HG02763 (cell line): Measurements from ENCODE around the gene PCDHA9.
"Not testable (repeated sequence)": the region's sequence is repeated elsewhere in the genome, so short reads cannot be mapped to it uniquely, and the experiment has no call there.

Source experiments
- ATAC-seq: cut with Tn5 transposase; IDR thresholded peaks from one replicate; pipeline ENCODE4 v1.9.1; 2021; ENCODE audit warnings: mild to moderate bottlenecking, moderate library complexity; ENCODE audit not compliant: unreplicated experiment

Gene PCDHA9

GRCh38 chr5:140848139-140849102 is at the start of gene PCDHA9:
TSS of gene PCDHA9 (plus strand) at chr5:140848382. CDS start at chr5:140848496, 114 bp downstream.
- not testable (repeated sequence) for ATAC-seq

- ATAC-seq = no peak
These were observed 47.2 kb upstream of the PCDHA9 start, which contains the start of gene PCDHA3 for GRCh38 chr5:140800816-140801493. TSS of gene PCDHA3 (plus strand) at chr5:140801057.

GRCh38 chr5:140801494-140801841 is 46.7 kb upstream of the PCDHA9 start:
- no peak for ATAC-seq

- not testable (repeated sequence) for ATAC-seq
These were observed 45.8 kb upstream of the PCDHA9 start for GRCh38 chr5:140802381-140802780.

GRCh38 chr5:140802781-140803271 is 45.4 kb upstream of the PCDHA9 start:
- ATAC-seq = no peak

GRCh38 chr5:140806834-140807775 is 41.1 kb upstream of the PCDHA9 start, which contains the start of gene PCDHA4:
TSS of gene PCDHA4 (plus strand) at chr5:140807068.
- no peak for ATAC-seq

- not testable (repeated sequence) for ATAC-seq
These were observed 39.8 kb upstream of the PCDHA9 start for GRCh38 chr5:140808241-140808888.

GRCh38 chr5:140808889-140809291 is 39.3 kb upstream of the PCDHA9 start:
- ATAC-seq = no peak

- ATAC-seq = no peak
These were observed 26.6 kb upstream of the PCDHA9 start, which contains the start of gene PCDHA5 for GRCh38 chr5:140821375-140822280. TSS of gene PCDHA5 (plus strand) at chr5:140821613.

- ATAC-seq = no peak
These were observed 25.9 kb upstream of the PCDHA9 start for GRCh38 chr5:140822281-140822629.

- not testable (repeated sequence) for ATAC-seq
These were observed 25.2 kb upstream of the PCDHA9 start for GRCh38 chr5:140822969-140823368.

GRCh38 chr5:140823475-140823874 is 24.7 kb upstream of the PCDHA9 start:
- no peak for ATAC-seq

GRCh38 chr5:140827704-140828361 is 20.3 kb upstream of the PCDHA9 start, which contains the start of gene PCDHA6:
TSS of gene PCDHA6 (plus strand) at chr5:140827960. CDS start at chr5:140828092, 132 bp downstream.
- no peak for ATAC-seq

- ATAC-seq = no peak
These were observed 19.8 kb upstream of the PCDHA9 start for GRCh38 chr5:140828362-140828737.

GRCh38 chr5:140829511-140830501 is 18.4 kb upstream of the PCDHA9 start:
- ATAC-seq = not testable (repeated sequence)

- ATAC-seq = no peak
These were observed 14.2 kb upstream of the PCDHA9 start, which contains the start of gene PCDHA7 for GRCh38 chr5:140833993-140834392. TSS of gene PCDHA7 (plus strand) at chr5:140834269. CDS start at chr5:140834384, 115 bp downstream.

- ATAC-seq = not testable (repeated sequence)
These were observed 13.7 kb upstream of the PCDHA9 start for GRCh38 chr5:140834439-140835008.
